HUDEP-2 (cell line): ENCODE data around the gene SULT1B1.

ENCODE experiments used
- DNase-seq, 76 experiments: peaks; one replicate each; lab custom pipeline; 2025; ENCODE audit not compliant: unreplicated experiment in 76 of 76; lab: John Stamatoyannopoulos, UW

The SULT1B1 gene

DNA sequence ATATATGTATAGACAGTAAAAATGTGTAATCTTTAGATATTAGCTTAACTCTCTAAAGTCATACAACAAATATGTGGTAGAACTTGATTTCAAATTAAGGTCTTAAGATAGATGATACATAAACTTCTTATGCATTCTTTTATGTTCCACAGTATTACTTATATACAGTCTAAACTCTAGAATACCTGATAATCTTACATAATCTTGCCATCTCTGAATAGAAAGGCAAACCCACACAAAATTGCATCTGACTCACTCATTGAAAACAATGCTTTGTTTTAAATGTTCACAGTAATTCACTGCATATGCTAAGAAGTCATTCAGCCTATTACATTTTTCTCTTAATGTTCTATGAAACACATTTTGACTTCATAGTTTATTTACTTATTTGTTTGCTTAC lies 10.1 kb downstream of the SULT1B1 start:
- DNase-seq, result no peak

GRCh38 chr4:69749771-69750170 lies 10.6 kb downstream of the SULT1B1 start:
- no peak for DNase-seq

DNA sequence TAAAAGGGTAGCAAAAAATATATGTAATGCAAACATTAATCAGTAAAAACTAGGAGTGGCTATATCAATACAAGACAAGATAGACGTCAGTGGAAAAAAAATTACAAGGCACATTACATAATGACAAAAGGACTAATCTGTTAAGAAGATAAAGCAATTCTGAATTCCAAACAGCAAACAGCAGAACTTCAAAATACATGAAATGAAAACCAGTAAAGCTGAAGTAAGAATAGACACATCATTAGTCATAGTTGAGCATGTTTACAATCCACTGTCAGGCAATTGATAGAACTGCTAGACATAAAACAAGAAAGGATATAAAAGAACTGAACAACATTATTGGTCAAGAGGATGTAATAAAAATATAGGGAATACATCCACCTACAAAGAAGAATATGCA lies 12.2 kb downstream of the SULT1B1 start:
- no peak for DNase-seq

DNA sequence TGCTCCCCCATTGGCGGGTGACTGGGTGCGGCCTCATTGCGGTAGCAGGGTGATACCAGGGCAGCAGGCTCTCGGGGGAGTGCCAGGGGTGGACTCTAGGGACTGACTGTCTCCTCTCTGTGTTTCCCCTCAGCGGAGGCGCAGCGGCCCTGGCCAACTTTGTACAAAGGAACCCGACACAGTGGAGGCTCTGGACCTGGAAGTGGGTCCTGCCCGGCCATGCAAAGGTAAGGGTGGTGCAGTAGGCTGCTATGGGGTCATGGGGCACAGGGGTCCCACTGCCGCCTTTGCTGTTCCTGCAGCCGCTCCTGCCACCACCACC lies 16.3 kb downstream of the SULT1B1 start:
- no peak for DNase-seq

GRCh38 chr4:69743476-69744156 lies 16.8 kb downstream of the SULT1B1 start:
- no peak for DNase-seq

- no peak for DNase-seq
Observed at GRCh38 chr4:69742596-69742995, 17.8 kb downstream of the SULT1B1 start.

DNA sequence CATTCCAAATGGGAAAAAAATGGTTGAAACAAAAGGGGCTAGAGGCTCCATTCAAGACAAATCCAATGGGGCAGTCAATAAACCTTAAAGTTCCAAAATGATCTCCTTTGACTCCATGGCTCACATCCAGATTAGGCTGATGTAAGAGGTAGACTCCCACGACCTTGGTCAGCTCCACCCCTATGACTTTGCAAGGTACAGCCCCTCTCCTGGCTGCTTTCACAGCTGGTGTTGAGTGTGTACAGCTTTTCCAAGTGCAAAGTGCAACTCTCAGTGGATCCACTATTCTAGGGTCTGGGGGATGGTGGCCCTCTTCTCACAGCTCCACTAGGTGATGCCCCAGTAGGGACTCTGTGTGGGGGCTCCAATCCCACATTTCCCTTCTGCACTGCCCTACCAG lies 21.5 kb downstream of the SULT1B1 start:
- peak in 4 of 76 experiments; percentile 3 to 11 (median 6) for DNase-seq

- DNase-seq, result no peak
Observed at GRCh38 chr4:69735119-69735518, 25.3 kb downstream of the SULT1B1 start.

DNA sequence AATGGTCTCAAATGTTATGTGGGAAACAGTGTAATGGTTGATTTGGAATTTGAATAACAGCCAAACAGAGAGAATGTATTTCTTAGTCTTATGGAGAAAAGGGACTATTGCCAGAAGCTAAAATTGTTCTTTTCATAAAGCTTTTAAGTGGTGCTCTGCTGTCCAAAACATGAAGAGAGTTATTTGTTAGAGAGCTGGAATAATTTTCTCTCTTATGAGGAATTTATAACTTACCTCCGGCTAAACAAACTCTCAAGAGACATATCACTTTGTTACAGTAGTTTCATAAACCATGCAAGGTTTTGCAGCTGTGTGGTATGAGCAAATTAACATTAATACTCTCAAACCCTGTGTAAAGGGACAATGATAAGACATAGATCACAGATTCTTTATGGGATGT lies 28.6 kb downstream of the SULT1B1 start:
- DNase-seq, result no peak

DNA sequence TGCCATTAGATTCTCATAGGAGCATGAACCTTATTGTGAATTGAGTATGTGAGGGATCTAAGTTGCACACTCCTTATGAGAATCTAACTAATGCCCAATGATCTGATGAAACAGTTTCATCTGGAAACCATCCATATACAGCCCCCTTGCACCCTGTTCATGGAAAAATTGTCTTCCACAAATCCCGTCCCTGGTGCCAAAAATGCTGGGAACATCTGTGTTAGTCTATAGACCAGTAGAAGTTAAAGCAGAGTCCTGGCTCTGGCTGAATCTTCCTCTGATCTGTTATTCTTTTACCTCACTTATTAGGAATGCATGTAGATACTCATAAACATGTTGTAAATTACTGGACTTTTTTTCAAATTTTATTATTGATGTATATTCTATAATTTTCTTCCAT lies 29.2 kb downstream of the SULT1B1 start:
- no peak for DNase-seq

DNA sequence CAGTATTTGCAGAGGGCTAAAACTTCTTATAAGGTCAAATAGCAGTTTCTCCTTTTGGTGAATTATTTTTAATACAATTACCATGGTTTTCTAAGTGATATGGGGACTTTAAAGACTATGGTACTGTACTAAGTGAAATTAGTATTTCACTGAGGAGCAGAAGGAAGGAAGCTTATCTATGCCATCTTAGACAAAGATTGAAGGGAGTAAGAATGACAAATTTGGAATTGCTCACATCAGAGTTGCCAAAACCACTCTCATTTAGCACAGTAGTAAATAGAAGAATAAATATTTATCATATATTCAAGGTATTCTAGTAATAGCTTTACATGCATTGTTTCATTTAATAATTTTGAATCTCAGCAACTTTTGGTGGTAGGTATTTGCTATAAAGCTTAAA lies 30.4 kb downstream of the SULT1B1 start:
- no peak for DNase-seq

DNA sequence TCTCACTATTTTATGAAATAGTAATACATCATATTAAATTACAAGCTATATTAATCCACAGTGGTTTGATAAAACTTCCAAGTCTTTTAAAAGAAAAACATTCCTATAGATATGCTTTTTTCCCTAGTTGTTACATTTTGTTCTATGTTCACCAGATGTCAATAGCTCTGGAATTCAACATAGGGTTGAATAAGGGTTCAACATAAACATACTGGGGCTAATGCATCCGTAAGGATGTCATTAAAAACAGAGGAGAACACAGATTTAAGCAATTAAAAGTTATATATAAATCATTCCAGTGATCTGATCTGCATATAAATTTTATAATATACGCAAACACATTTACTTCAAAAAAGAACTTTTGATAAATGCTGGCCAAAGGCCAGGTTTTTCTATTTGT lies 32.5 kb downstream of the SULT1B1 start:
- no peak for DNase-seq

DNA sequence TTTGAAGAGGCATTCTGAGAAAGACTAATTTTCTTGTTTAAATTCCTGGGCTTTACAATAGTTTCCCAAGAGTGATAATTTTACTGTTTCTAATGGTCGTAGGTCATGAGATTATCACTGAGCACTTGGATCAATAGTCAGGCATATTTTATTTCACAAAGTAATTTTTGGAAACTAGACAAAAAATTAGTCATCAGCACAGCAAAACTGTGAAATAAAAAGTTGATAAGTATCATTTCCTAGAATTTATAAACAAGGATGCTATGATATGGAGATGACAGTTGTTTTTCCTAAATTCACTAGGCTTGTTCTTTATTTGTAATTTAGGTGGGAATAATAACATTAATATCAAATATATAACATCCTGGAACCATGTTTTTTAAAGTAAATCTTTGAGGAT lies 33.0 kb downstream of the SULT1B1 start:
- no peak for DNase-seq

GRCh38 chr4:69726971-69727370 lies 33.4 kb downstream of the SULT1B1 start:
- DNase-seq, result no peak

DNA sequence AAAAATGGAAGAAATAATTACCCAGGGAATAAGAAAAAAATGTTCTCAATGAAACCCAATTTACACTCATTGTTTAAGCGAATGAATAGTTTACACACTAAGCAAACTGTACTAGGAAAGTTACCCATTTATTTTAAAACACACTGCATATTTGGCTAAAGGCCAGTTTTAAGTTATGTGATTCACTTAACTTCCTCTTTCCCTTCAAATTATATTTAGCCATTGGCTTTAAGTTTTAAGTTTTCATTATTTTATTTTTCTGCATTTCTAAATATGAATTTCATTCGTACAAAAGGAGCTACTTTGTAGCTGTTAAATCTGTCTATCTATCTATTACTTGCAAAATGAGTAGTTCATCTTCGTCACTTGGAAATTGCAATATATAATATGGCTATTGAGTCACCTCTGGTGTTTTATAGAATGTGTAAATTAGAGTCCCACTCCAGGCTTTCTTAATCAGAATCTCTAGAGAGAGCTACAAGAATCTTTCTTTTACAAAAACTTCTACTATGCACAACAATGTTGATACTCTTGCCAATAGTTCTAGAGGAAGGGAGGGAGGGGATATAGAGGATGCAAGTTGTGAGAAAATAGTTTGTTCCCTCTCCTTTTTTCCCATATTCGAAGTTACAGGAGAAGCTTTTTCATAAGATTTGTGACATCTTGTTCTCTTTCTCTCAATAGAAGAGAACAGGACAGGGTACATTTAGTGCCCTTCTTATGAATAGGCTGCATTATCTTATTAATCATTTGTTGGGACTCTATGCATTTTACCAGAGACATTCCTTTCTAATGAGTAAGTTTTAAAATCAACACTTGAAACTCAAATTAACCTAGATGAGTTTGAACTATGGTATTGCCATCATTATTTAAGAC lies 41.8 kb downstream of the SULT1B1 start:
- DNase-seq, result peak in 1 of 76 experiments; percentile 8

GRCh38 chr4:69717778-69718177 lies 42.6 kb downstream of the SULT1B1 start:
- no peak for DNase-seq

GRCh38 chr4:69716654-69717053 lies 43.8 kb downstream of the SULT1B1 start:
- no peak for DNase-seq

DNA sequence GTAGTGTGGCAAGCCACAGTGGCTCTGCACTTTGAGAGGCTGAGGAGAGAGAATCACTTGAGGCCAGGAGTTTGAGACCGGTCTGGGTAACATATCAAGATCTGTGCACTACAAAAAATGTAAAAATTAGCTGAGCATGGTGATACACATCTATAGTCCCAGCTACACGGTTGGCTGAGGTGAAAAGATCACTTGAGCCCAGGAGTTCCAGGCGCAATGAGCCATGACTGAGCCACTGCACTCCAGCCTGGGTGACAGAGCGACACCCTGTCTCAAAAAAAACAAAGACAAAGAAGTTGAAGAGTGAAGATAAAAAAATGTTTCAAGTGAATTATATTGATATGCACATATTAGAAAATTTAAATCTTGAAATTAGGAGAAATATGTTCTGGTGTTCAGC lies 46.3 kb downstream of the SULT1B1 start:
- DNase-seq, result no peak

DNA sequence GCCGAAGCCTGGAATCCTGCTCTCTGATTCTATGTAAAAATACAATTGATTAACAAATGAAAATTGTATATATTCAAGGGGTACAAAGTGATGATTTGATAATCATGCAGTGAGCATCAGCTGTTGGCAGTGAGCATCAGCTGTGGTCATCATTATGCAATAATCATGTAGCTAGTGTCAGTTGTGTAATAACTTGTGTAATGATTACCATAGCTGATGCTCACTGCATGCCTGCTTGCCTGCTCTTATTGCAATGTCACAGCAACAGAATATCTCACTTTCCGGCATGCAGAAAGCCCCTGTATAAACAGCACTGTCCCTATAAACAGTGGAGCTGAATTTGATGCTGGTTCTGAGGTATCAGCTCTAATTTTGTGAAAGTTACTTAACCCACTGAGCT lies 46.8 kb downstream of the SULT1B1 start:
- no peak for DNase-seq

DNA sequence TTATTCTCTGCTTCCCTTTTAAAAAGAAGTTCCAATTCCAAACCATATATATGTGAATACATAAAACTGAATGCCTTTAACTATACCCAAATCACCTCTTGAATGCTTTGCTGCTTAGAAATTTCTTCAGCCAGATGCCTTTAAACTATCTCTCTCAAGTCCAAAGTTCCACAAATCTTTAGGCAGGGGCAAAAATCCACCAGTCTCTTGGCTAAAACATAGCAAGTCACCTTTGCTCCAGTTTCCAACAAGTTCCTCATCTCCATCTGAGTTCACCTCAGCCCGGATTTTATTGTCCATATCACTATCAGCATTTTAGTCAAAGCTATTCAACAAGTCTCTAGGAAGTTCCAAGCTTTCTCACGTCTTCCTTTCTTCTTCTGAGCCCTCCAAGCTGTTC lies 49.8 kb downstream of the SULT1B1 start:
- no peak for DNase-seq

DNA sequence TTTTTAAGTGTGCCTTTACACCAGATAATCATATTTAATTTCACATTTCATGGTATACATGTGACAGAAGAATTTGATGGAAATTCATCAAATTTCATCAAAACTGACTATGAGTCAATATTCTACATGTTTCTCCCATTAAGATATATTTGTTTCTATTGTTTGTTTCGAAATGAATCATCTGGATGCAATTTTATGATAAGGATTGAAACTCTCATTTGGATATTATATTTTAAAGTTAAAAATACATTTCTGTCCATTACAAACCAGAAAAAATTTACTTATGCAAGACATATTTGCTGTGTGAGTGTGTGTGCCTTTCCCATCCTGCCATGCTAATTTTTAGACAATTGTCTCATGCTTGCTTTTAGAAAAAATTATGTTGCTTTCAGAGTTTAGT lies 52.2 kb downstream of the SULT1B1 start:
- DNase-seq, result no peak

DNA sequence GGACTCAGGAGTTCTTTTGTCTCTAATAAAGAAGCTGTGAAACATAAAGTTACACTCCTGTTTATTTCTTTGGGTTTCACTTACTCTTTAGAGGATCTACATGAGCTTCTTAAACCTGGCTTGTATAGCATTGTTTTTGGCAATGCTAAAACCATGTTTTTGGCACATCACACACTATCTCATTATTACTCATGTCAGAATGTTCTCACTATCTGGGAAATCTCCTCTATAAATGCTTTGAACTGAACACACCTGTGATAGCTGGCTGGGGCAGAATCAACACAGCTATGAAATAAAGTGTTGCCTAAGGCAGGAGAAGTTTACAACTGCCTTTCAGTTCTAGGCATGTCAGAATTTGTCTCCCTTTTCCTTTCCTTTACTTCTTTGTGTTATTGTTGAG lies 52.6 kb downstream of the SULT1B1 start:
- DNase-seq, result no peak
